BLaER1 (cell line): ENCODE results near the gene ST3GAL6.
"Not testable (repeated sequence)": the region's sequence is repeated elsewhere in the genome, so short reads cannot be mapped to it uniquely, and the experiment has no call there.

Experiments used
- H3K27ac ChIP-seq: shearing (Covaris generic); formaldehyde crosslinking; 2 replicates; pipeline ENCODE4 v1.8.1; 2022
- H3K27me3 ChIP-seq: shearing (Covaris generic); formaldehyde crosslinking; 2 replicates; pipeline ENCODE4 v1.8.1; 2022
- H3K36me3 ChIP-seq: shearing (Covaris generic); formaldehyde crosslinking; 2 replicates; pipeline ENCODE4 v1.8.1; 2022
- H3K4me1 ChIP-seq: shearing (Covaris generic); formaldehyde crosslinking; 2 replicates; pipeline ENCODE4 v1.8.1; 2022
- H3K4me2 ChIP-seq: shearing (Covaris generic); formaldehyde crosslinking; 2 replicates; pipeline ENCODE4 v1.8.1; 2022
- H3K4me3 ChIP-seq: shearing (Covaris generic); formaldehyde crosslinking; 2 replicates; pipeline ENCODE4 v1.8.1; 2022
- H3K9ac ChIP-seq: shearing (Covaris generic); formaldehyde crosslinking; 2 replicates; pipeline ENCODE4 v1.8.1; 2022
- H3K9me3 ChIP-seq: shearing (Covaris generic); formaldehyde crosslinking; 2 replicates; pipeline ENCODE4 v1.8.1; 2022
- H4K20me1 ChIP-seq: shearing (Covaris generic); formaldehyde crosslinking; 2 replicates; pipeline ENCODE4 v1.8.1; 2022
- Cebpa-rat ChIP-seq: shearing (Covaris generic); IDR thresholded peaks from 2 replicates; pipeline ENCODE4 v1.8.1; 2022

ST3GAL6 gene

GRCh38 chr3:98829246-98829832 is 66.2 kb downstream of the ST3GAL6 start:
- Histone ChIP-seq H3K36me3 (peaks cover 9% of the 10 kb centered on the region; the same call in 1 of the 2 replicates), H3K27ac (no peak overlapping the region), H3K9ac (no peak overlapping the region), H3K4me3 (no peak overlapping the region), H3K4me2 (no peak overlapping the region), H3K4me1 (no peaks in the 10 kb centered on the region), H4K20me1 (no peaks in the 10 kb centered on the region), H3K9me3 (peaks cover 14% of the 10 kb centered on the region), H3K27me3 (no peaks in the 10 kb centered on the region)
- no peak for TF ChIP-seq Cebpa-rat

- not testable (repeated sequence) for H3K27ac ChIP-seq, H3K4me1 ChIP-seq, H3K4me2 ChIP-seq, H3K9ac ChIP-seq, H3K4me3 ChIP-seq, H3K27me3 ChIP-seq, H4K20me1 ChIP-seq, H3K36me3 ChIP-seq
- peaks cover 14% of the 10 kb centered on the region for H3K9me3 ChIP-seq
These were observed 67.9 kb downstream of the ST3GAL6 start for GRCh38 chr3:98831060-98831459.

- H3K4me2 ChIP-seq, result no peak overlapping the region
- H3K4me1 ChIP-seq, result no peaks in the 10 kb centered on the region
- no peak overlapping the region for H3K27ac ChIP-seq
- H3K36me3 ChIP-seq, result 0 out of 2 replicates have a peak, but pooled peaks cover 8% of the 10 kb centered on the region
- H4K20me1 ChIP-seq, result no peaks in the 10 kb centered on the region
- no peaks in the 10 kb centered on the region; the same call in 1 of the 2 replicates for H3K9me3 ChIP-seq
- no peak overlapping the region for H3K4me3 ChIP-seq
- TF ChIP-seq Cebpa-rat, result no peak
- no peaks in the 10 kb centered on the region for H3K27me3 ChIP-seq
- H3K9ac ChIP-seq, result no peak overlapping the region
These were observed 76.7 kb downstream of the ST3GAL6 start for GRCh38 chr3:98839846-98840245.

- no peak overlapping the region for H3K9ac ChIP-seq
- TF ChIP-seq Cebpa-rat, result no peak
- no peaks in the 10 kb centered on the region for H3K27me3 ChIP-seq
- H3K4me3 ChIP-seq, result no peak overlapping the region
- no peaks in the 10 kb centered on the region for H4K20me1 ChIP-seq
- H3K27ac ChIP-seq, result no peak overlapping the region
- peaks cover 15% of the 10 kb centered on the region for H3K36me3 ChIP-seq
- H3K4me2 ChIP-seq, result no peak overlapping the region
- H3K4me1 ChIP-seq, result no peaks in the 10 kb centered on the region
- peaks cover 4% of the 10 kb centered on the region for H3K9me3 ChIP-seq
These were observed 80.3 kb downstream of the ST3GAL6 start for GRCh38 chr3:98843266-98843959.
